H1 (cell line): ENCODE measurements around the gene WDSUB1. TPM values are rescaled to one million over a fixed set of nuclear protein-coding genes. Genes with fewer than 3 reads are reported as not detected.

ENCODE experiments used
- CTCF ChIA-PET: fragments of 300-600 bp; sonication (Branson Sonifier 250); formaldehyde crosslinking; loops from one replicate; lab custom pipeline; 2021; ENCODE audit not compliant: partially characterized antibody; lab: Charles Lee
- POLR2A ChIA-PET: fragments of 300-600 bp; sonication (Branson Sonifier 250); formaldehyde crosslinking; loops from one replicate; lab custom pipeline; 2021; ENCODE audit warnings: inconsistent platforms; ENCODE audit not compliant: partially characterized antibody; lab: Charles Lee
- DNase-seq, 2 experiments: peaks; one replicate each; pipeline versions ENCODE4 v3.0.0 to v3.0.0-alpha.2; 2010 to 2022; ENCODE audit warnings: low spot score in 2 of 2, low read depth in 1 of 2, mixed read lengths in 1 of 2
- FAIRE-seq: peaks from 2 replicates; lab custom pipeline; 2011; peaks lifted over from hg19 to GRCh38; lab: Jason Lieb, UNC
- H2AFZ ChIP-seq: 2 replicates; pipeline ENCODE4 v1.8.1; 2012; ENCODE audit warnings: low read length, inconsistent platforms
- H2AK5ac ChIP-seq: 2 replicates; pipeline ENCODE4 v1.6.1; 2013; ENCODE audit warnings: low read depth, low read length
- H2BK120ac ChIP-seq: replicated peaks from 2 replicates; pipeline ENCODE3; 2013; ENCODE audit warnings: low read depth, low read length, inconsistent platforms
- H2BK12ac ChIP-seq: 2 replicates; pipeline ENCODE4 v1.6.1; 2013; ENCODE audit warnings: low read depth, low read length
- H2BK15ac ChIP-seq: 2 replicates; pipeline ENCODE4 v1.6.1; 2013; ENCODE audit warnings: low read length
- H2BK20ac ChIP-seq: 2 replicates; pipeline ENCODE4 v1.6.1; 2013; ENCODE audit warnings: low read length
- H2BK5ac ChIP-seq: 2 replicates; pipeline ENCODE4 v1.6.1; 2013; ENCODE audit warnings: low read depth, low read length
- H3K14ac ChIP-seq: 2 replicates; pipeline ENCODE4 v1.6.1; 2013; ENCODE audit warnings: inconsistent platforms; ENCODE audit not compliant: insufficient read length
- H3K18ac ChIP-seq: 2 replicates; pipeline ENCODE4 v1.6.1; 2013; ENCODE audit warnings: low read length; ENCODE audit errors: extremely low read depth
- H3K23ac ChIP-seq: 2 replicates; pipeline ENCODE4 v1.6.1; 2013; ENCODE audit warnings: inconsistent platforms; ENCODE audit not compliant: insufficient read length
- H3K23me2 ChIP-seq: 2 replicates; pipeline ENCODE4 v1.6.1; 2013; ENCODE audit warnings: low read depth, low read length
- H3K27ac ChIP-seq: 2 replicates; pipeline ENCODE4 v1.6.1; 2011; ENCODE audit warnings: low read depth, low read length, inconsistent platforms
- H3K27me3 ChIP-seq, 4 experiments: replicated peaks in 1 of 4; 1 replicate in 1 of 4; 2 replicates in 3 of 4; pipeline versions ENCODE4 v1.6.1 to v1.8.1; 2011 to 2013; ENCODE audit warnings: low read length in 3 of 4, mild to moderate bottlenecking in 3 of 4, inconsistent platforms in 2 of 4, mixed read lengths in 2 of 4, moderate library complexity in 1 of 4; ENCODE audit not compliant: control insufficient read depth in 3 of 4, insufficient read depth in 3 of 4; ENCODE audit errors: extremely low read depth in 1 of 4
- H3K36me3 ChIP-seq, 4 experiments: 2 replicates each; pipeline versions ENCODE4 v1.6.1 to v1.8.1; 2011 to 2013; ENCODE audit warnings: mild to moderate bottlenecking in 4 of 4, low read length in 3 of 4, moderate library complexity in 2 of 4, control low read depth in 1 of 4, inconsistent platforms in 1 of 4; ENCODE audit not compliant: insufficient read depth in 4 of 4, control insufficient read depth in 2 of 4
- H3K4ac ChIP-seq: replicated peaks from 2 replicates; pipeline ENCODE3; 2013; ENCODE audit warnings: low read length, low read depth, mixed read lengths, inconsistent platforms; ENCODE audit not compliant: insufficient read length
- H3K4me1 ChIP-seq, 4 experiments: replicated peaks in 1 of 4; 1 replicate in 1 of 4; 2 replicates in 3 of 4; pipeline versions ENCODE4 v1.6.1 to v1.8.1; 2011 to 2013; ENCODE audit warnings: low read length in 3 of 4, inconsistent platforms in 2 of 4, mixed read lengths in 1 of 4; ENCODE audit not compliant: insufficient read depth in 4 of 4, control insufficient read depth in 3 of 4
- H3K4me2 ChIP-seq, 2 experiments: 2 replicates each; pipeline versions ENCODE4 v1.6.1 to v1.8.1; 2011 to 2013; ENCODE audit warnings: low read depth in 2 of 2, low read length in 2 of 2, control low read depth in 1 of 2, inconsistent platforms in 1 of 2, mild to moderate bottlenecking in 1 of 2; ENCODE audit not compliant: insufficient read depth in 1 of 2
- H3K4me3 ChIP-seq, 4 experiments: fragments of 200-600, 300-600 bp in 1 of 4; sonication (generic), shearing (Covaris generic), sonication (Bioruptor Twin) in 1 of 4; 2 replicates each; pipeline versions ENCODE4 v1.5.1 to v1.8.1; 2011 to 2016; ENCODE audit warnings: low read length in 4 of 4, low read depth in 3 of 4, control low read depth in 2 of 4, inconsistent platforms in 2 of 4, mild to moderate bottlenecking in 2 of 4, mixed read lengths in 1 of 4, moderate library complexity in 1 of 4; ENCODE audit not compliant: insufficient read depth in 2 of 4; ENCODE audit errors: extremely low read depth in 1 of 4
- H3K56ac ChIP-seq: replicated peaks from 2 replicates; pipeline ENCODE3; 2013; ENCODE audit warnings: low read depth, mild to moderate bottlenecking, mixed read lengths, low read length, inconsistent platforms; ENCODE audit not compliant: insufficient read length
- H3K79me1 ChIP-seq: 2 replicates; pipeline ENCODE4 v1.6.1; 2013; ENCODE audit warnings: low read depth, low read length, control low read depth
- H3K79me2 ChIP-seq, 2 experiments: 2 replicates each; pipeline versions ENCODE4 v1.6.1 to v1.8.1; 2012 to 2013; ENCODE audit warnings: low read length in 2 of 2, mild to moderate bottlenecking in 2 of 2, inconsistent platforms in 1 of 2; ENCODE audit not compliant: insufficient read depth in 2 of 2, control insufficient read depth in 1 of 2
- H3K9ac ChIP-seq, 4 experiments: replicated peaks in 1 of 4; 1 replicate in 1 of 4; 2 replicates in 3 of 4; pipeline versions ENCODE4 v1.6.1 to v1.8.1; 2011 to 2013; ENCODE audit warnings: low read depth in 3 of 4, low read length in 3 of 4, control low read depth in 2 of 4, mild to moderate bottlenecking in 2 of 4, moderate library complexity in 2 of 4, inconsistent platforms in 1 of 4; ENCODE audit errors: extremely low read depth in 1 of 4
- H3K9me3 ChIP-seq, 2 experiments: 2 replicates each; pipeline versions ENCODE4 v1.6.1 to v1.8.1; 2012 to 2013; ENCODE audit warnings: mild to moderate bottlenecking in 2 of 2, moderate library complexity in 2 of 2, control low read depth in 1 of 2, inconsistent platforms in 1 of 2, low read depth in 1 of 2, low read length in 1 of 2, mixed read lengths in 1 of 2; ENCODE audit not compliant: insufficient read depth in 2 of 2
- H4K20me1 ChIP-seq, 2 experiments: replicated peaks in 1 of 2; 2 replicates each; pipeline versions ENCODE3 to v1.8.1; 2011 to 2013; ENCODE audit warnings: inconsistent platforms in 2 of 2, low read length in 2 of 2, mild to moderate bottlenecking in 1 of 2; ENCODE audit not compliant: insufficient read depth in 2 of 2, control insufficient read depth in 1 of 2
- H4K5ac ChIP-seq: 2 replicates; pipeline ENCODE4 v1.6.1; 2013; ENCODE audit warnings: low read length, low read depth, mixed read lengths, inconsistent platforms; ENCODE audit not compliant: insufficient read length
- H4K8ac ChIP-seq: 2 replicates; pipeline ENCODE4 v1.8.0; 2013; ENCODE audit warnings: mild to moderate bottlenecking, moderate library complexity, low read length, inconsistent platforms; ENCODE audit not compliant: insufficient read depth; ENCODE audit errors: extremely low read depth
- H4K91ac ChIP-seq: replicated peaks from 2 replicates; pipeline ENCODE3; 2013; ENCODE audit warnings: low read length, mixed read lengths, inconsistent platforms; ENCODE audit not compliant: insufficient read length
- POLR2AphosphoS5 ChIP-seq: IDR thresholded peaks from 2 replicates; pipeline ENCODE4 v1.6.1; 2011; ENCODE audit warnings: low read depth, low read length
- WGBS, 2 experiments: shearing (Covaris generic) in 1 of 2; methylation state at CpG; one replicate each; pipeline versions ENCODE4 v1.1.6 to v1.1.7; 2013 to 2015; ENCODE audit warnings: low lambda C conversion rate in 2 of 2, mixed read lengths in 2 of 2, inconsistent platforms in 1 of 2, low coverage in 1 of 2, missing lambda C conversion rate in 1 of 2; ENCODE audit not compliant: insufficient replicate concordance in 2 of 2, insufficient coverage in 1 of 2, insufficient read length in 1 of 2; ENCODE audit errors: extremely low coverage in 1 of 2, missing lambda C conversion rate in 1 of 2; 5-methylcytosine and 5-hydroxymethylcytosine counted together
- polyA plus RNA-seq, 7 experiments: library from polyadenylated mRNA; depleted of rRNA in 3 of 7; stranded (reverse) in 5 of 7; unstranded in 2 of 7; fragments of >200 nt in 5 of 7; fragments of 200-250 nt in 2 of 7; gene quantifications; 1 replicate in 5 of 7; 2 replicates in 1 of 7; 4 replicates in 1 of 7; pipeline versions ENCODE4 v1.2.1 to v1.2.3, GENCODE V29; 2011 to 2013; ENCODE audit warnings: missing spikeins in 2 of 7, mixed read lengths in 2 of 7
- total RNA-seq: library from RNA; stranded (reverse); fragmentation: NEBNext Ultra II Directional; extraction: Animal tissue kit (Norgen Biotek cat#: 25700); gene quantifications from 2 replicates; pipeline ENCODE4 v1.2.1, GENCODE V29; 2021

Gene WDSUB1
- total and polyA plus RNA-seq, 2 of the 8 experiments (the other 6 are each of a cell fraction or from before 2014, with no cell fraction given), result 5.5 to 8.0 TPM

DNA sequence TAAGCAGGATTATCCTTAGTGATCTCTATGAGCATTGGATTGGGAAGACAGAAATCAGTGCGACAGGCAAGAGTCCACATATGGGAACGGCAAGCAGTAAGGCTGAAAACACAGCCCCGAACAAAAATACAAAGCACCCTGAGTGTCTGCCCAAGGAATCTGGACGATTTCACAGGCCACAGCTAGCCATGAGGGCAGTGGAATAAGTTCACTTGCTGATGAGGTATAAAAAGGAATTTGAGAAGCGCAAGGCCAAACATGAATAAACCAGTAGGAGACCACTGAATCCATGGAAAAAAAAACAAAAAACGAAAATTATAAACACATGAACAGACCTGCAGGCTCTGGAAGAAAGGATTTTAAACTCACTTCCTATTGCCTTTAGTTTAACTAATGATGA, 24.3 kb downstream of the WDSUB1 start:
- Histone ChIP-seq H3K4me2 (no peak overlapping the region), H3K27ac (no peak overlapping the region)

More for the DNA sequence above, 24.3 kb downstream of the WDSUB1 start:
- Histone ChIP-seq H3K23ac (no peak overlapping the region), H4K91ac (no peak overlapping the region), H3K4me3 (no peak overlapping the region), H2BK20ac (no peak overlapping the region), H3K9ac (no peak overlapping the region), H3K4me1 (no peaks in the 10 kb centered on the region), H4K8ac (no peak overlapping the region), H3K56ac (no peak overlapping the region), H4K5ac (no peak overlapping the region), H3K79me1 (no peaks in the 10 kb centered on the region; the same call in 1 of the 2 replicates), H2BK15ac (no peak overlapping the region), H3K4ac (no peak overlapping the region), H3K14ac (no peak overlapping the region), H2AK5ac (no peak overlapping the region), H3K79me2 (no peaks in the 10 kb centered on the region), H3K27me3 (no peaks in the 10 kb centered on the region), H2BK5ac (no peak overlapping the region), H2AFZ (no peak overlapping the region), H3K23me2 (no peaks in the 10 kb centered on the region), H3K9me3 (no peaks in the 10 kb centered on the region), H3K36me3 (no peaks in the 10 kb centered on the region), H2BK120ac (no peak overlapping the region), H4K20me1 (peaks cover 0 to 2% of the 10 kb centered on the region in 2 experiments), H2BK12ac (no peak overlapping the region), H3K18ac (no peak overlapping the region)
- TF ChIP-seq POLR2AphosphoS5, result no peak
- no peak for DNase-seq
- ChIA-PET CTCF (no interaction called here), POLR2A (no interaction called here)
- FAIRE-seq, result no peak
- 81% methylated on average over 6 of the region's 6 CpGs; no CpG with 5 or more reads in 1 of the 2 experiments for WGBS, 2 experiments
